ENCODE results near the gene SLC25A4. TPM values are rescaled to one million over a fixed set of nuclear protein-coding genes. Genes with fewer than 3 reads are reported as not detected.

The SLC25A4 gene
- total and polyA plus RNA-seq, 2 of the 13 experiments (the other 11 are each of a cell fraction or from before 2014, with no cell fraction given) = 30.3 to 42.1 TPM

GRCh38 chr4:185119927-185120630 lies 23.0 kb upstream of the SLC25A4 start:
- no TSS peak for BruUV-seq (replicated peaks)
- FAIRE-seq = no peak

GRCh38 chr4:185120631-185120946 lies 22.5 kb upstream of the SLC25A4 start:
- no peak for ATAC-seq
- POLR2A ChIA-PET = no interaction called here
- in situ Hi-C loops (cut with HindIII; ENCODE audit: extremely low pct_ligation_motif_present, low pct_unique_long_range_greater_than_20kb) = no loop called here
- Histone ChIP-seq H3K4me2 (ENCODE audit: low read depth, low read length) (no peak overlapping the region), H3K27me3 (ENCODE audit: control insufficient read depth in 1 of 2, insufficient read depth in 2 of 2, low read length in 2 of 2) (peaks cover 0 to 19% of the 10 kb centered on the region in 2 experiments; a peak in 2 of 5 replicates), H3K4me1 (ENCODE audit: insufficient read depth, low read length) (peaks cover 7% of the 10 kb centered on the region; the same call in 1 of the 2 replicates), H3K9ac (ENCODE audit: insufficient read depth, low read depth, low read length) (no peak overlapping the region), H2AFZ (ENCODE audit: low read length) (no peak overlapping the region), H4K20me1 (ENCODE audit: insufficient read depth, low read length) (no peaks in the 10 kb centered on the region), H3K36me3 (replicated peaks in 1 of 2; ENCODE audit: control insufficient read depth in 1 of 2, insufficient read depth in 2 of 2, low read length in 2 of 2) (no peaks in the 10 kb centered on the region), H3K9me3 (ENCODE audit: low read length) (no peaks in the 10 kb centered on the region), H3K27ac (ENCODE audit: extremely low read length, insufficient read depth, low read length) (no peak overlapping the region), H3K79me2 (ENCODE audit: insufficient read depth, low read length) (no peaks in the 10 kb centered on the region), H3K4me3 (replicated peaks in 1 of 3; ENCODE audit: insufficient read depth in 1 of 3, low read depth in 2 of 3, low read length in 3 of 3) (no peak overlapping the region)
- intact Hi-C loops (cut with micrococcal nuclease; ENCODE audit: unreplicated experiment) = no loop called here
- DNase-seq (ENCODE audit: low spot score) = no peak
- no TSS peak for BruUV-seq (replicated peaks)
- 27% methylated on average over 6 of the region's 6 CpGs for WGBS (ENCODE audit: low lambda C conversion rate)
- no peak for FAIRE-seq
- CTCF ChIA-PET (ENCODE audit: low intra/inter-chr PET ratio, low total read pairs) = no interaction called here
- no peak for TF ChIP-seq PRPF4 (IDR thresholded peaks at IDR 0.05; ENCODE audit: low read depth, low read length, poor library complexity, severe bottlenecking)
- no peak for TF ChIP-seq ZC3H4 (CRISPR knock-in tag; IDR thresholded peaks at IDR 0.05; ENCODE audit: borderline replicate concordance)
- no peak for TF ChIP-seq ZNF280B (CRISPR knock-in tag; IDR thresholded peaks at IDR 0.05; ENCODE audit: borderline replicate concordance)
- no peak for TF ChIP-seq ZNF878 (CRISPR knock-in tag; IDR thresholded peaks at IDR 0.05)
- no peak for TF ChIP-seq KDM3A (CRISPR knock-in tag; IDR thresholded peaks at IDR 0.05; ENCODE audit: low read depth)
- TF ChIP-seq, protein P1, sequence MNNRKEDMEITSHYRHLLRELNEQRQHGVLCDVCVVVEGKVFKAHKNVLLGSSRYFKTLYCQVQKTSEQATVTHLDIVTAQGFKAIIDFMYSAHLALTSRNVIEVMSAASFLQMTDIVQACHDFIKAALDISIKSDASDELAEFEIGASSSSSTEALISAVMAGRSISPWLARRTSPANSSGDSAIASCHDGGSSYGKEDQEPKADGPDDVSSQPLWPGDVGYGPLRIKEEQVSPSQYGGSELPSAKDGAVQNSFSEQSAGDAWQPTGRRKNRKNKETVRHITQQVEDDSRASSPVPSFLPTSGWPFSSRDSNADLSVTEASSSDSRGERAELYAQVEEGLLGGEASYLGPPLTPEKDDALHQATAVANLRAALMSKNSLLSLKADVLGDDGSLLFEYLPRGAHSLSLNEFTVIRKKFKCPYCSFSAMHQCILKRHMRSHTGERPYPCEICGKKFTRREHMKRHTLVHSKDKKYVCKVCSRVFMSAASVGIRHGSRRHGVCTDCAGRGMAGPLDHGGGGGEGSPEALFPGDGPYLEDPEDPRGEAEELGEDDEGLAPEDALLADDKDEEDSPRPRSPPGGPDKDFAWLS (CRISPR knock-in tag; IDR thresholded peaks at IDR 0.05; ENCODE audit: borderline replicate concordance) = no peak
- TF ChIP-seq ZNF841 (CRISPR knock-in tag; IDR thresholded peaks at IDR 0.05; ENCODE audit: borderline replicate concordance) = no peak

More at GRCh38 chr4:185119927-185120630, 23.0 kb upstream of the SLC25A4 start:
- H3K9ac ChIP-seq (ENCODE audit: insufficient read depth, low read depth, low read length) = no peak overlapping the region
- DNase-seq (ENCODE audit: low spot score) (no peak), ATAC-seq (no peak)
- ChIA-PET POLR2A (no interaction called here), CTCF (ENCODE audit: low intra/inter-chr PET ratio, low total read pairs) (no interaction called here)
- peaks cover 0 to 19% of the 10 kb centered on the region in 2 experiments; a peak in 2 of 5 replicates for H3K27me3 ChIP-seq (ENCODE audit: control insufficient read depth in 1 of 2, insufficient read depth in 2 of 2, low read length in 2 of 2)
- H3K79me2 ChIP-seq (ENCODE audit: insufficient read depth, low read length) = no peaks in the 10 kb centered on the region
- in situ Hi-C loops (cut with HindIII; ENCODE audit: extremely low pct_ligation_motif_present, low pct_unique_long_range_greater_than_20kb) (no loop called here), intact Hi-C loops (cut with micrococcal nuclease; ENCODE audit: unreplicated experiment) (no loop called here)
- no peak overlapping the region for H3K4me3 ChIP-seq (replicated peaks in 1 of 3; ENCODE audit: insufficient read depth in 1 of 3, low read depth in 2 of 3, low read length in 3 of 3)
- H3K9me3 ChIP-seq (ENCODE audit: low read length) = no peaks in the 10 kb centered on the region
- WGBS (ENCODE audit: low lambda C conversion rate) = 21% methylated on average over 3 of the region's 3 CpGs
- TF ChIP-seq MYNN (CRISPR knock-in tag; IDR thresholded peaks at IDR 0.05; ENCODE audit: low read depth) (no peak), ZNF343 (CRISPR knock-in tag; IDR thresholded peaks at IDR 0.05) (no peak), HBP1 (CRISPR knock-in tag; IDR thresholded peaks at IDR 0.05; ENCODE audit: low read depth) (no peak), CHD2 (IDR thresholded peaks at IDR 0.05; ENCODE audit: low read depth, low read length) (no peak), ZBTB42 (CRISPR knock-in tag; IDR thresholded peaks at IDR 0.05) (no peak), ELF1 (CRISPR knock-in tag; IDR thresholded peaks at IDR 0.05) (no peak), ZNF530 (CRISPR knock-in tag; IDR thresholded peaks at IDR 0.05; ENCODE audit: low read depth) (no peak), TOPORS (CRISPR knock-in tag; IDR thresholded peaks at IDR 0.05) (no peak), ZNF3 (CRISPR knock-in tag; IDR thresholded peaks at IDR 0.05) (no peak), ZNF879 (CRISPR knock-in tag; IDR thresholded peaks at IDR 0.05) (no peak)
- peaks cover 8% of the 10 kb centered on the region; the same call in 1 of the 2 replicates for H3K4me1 ChIP-seq (ENCODE audit: insufficient read depth, low read length)
- no peak overlapping the region for H3K27ac ChIP-seq (ENCODE audit: extremely low read length, insufficient read depth, low read length)
- H3K36me3 ChIP-seq (replicated peaks in 1 of 2; ENCODE audit: control insufficient read depth in 1 of 2, insufficient read depth in 2 of 2, low read length in 2 of 2) = no peaks in the 10 kb centered on the region
- no peak overlapping the region for H3K4me2 ChIP-seq (ENCODE audit: low read depth, low read length)
- H2AFZ ChIP-seq (ENCODE audit: low read length) = no peak overlapping the region
- H4K20me1 ChIP-seq (ENCODE audit: insufficient read depth, low read length) = no peaks in the 10 kb centered on the region
